Activated CD4-positive, alpha-beta T cell treated with anti-CD3 and anti-CD28 coated beads, Interleukin-2, amount 50 U/mL, for 16 hours (primary cell): Measurements from ENCODE around the gene COX20.
"Not testable (repeated sequence)": the region's sequence is repeated elsewhere in the genome, so short reads cannot be mapped to it uniquely, and the experiment has no call there.

Experiments
- DNase-seq: peaks from one replicate; pipeline ENCODE4 v3.0.0-alpha.2; 2020

Gene COX20

GRCh38 chr1:244835276-244836134 is at the start of gene COX20:
COX20 (plus strand) TSS chr1:244835658; CDS start chr1:244835715, 57 bp downstream.
- DNase-seq = peak; percentile 91

- DNase-seq = no peak
Measured at GRCh38 chr1:244788493-244789275, 46.8 kb upstream of the COX20 start.

- DNase-seq = no peak
Measured at GRCh38 chr1:244789276-244789580, 46.2 kb upstream of the COX20 start.

- DNase-seq = no peak
Measured at GRCh38 chr1:244789731-244790130, 45.7 kb upstream of the COX20 start.

- DNase-seq = no peak
Measured at GRCh38 chr1:244791061-244791460, 44.4 kb upstream of the COX20 start.

- DNase-seq = no peak
Measured at GRCh38 chr1:244792188-244792850, 43.1 kb upstream of the COX20 start.

- no peak for DNase-seq
Measured at GRCh38 chr1:244794071-244794470, 41.4 kb upstream of the COX20 start.

GRCh38 chr1:244794516-244794915 is 40.9 kb upstream of the COX20 start:
- DNase-seq = not testable (repeated sequence)

- peak; percentile 52 for DNase-seq
Measured at GRCh38 chr1:244796719-244797406, 38.6 kb upstream of the COX20 start.

- DNase-seq = no peak
Measured at GRCh38 chr1:244800821-244801220, 34.6 kb upstream of the COX20 start.

- peak; percentile 41 for DNase-seq
Measured at GRCh38 chr1:244801246-244801645, 34.2 kb upstream of the COX20 start.

- DNase-seq = no peak
Measured at GRCh38 chr1:244802041-244802440, 33.4 kb upstream of the COX20 start.

GRCh38 chr1:244802556-244803239 is 32.8 kb upstream of the COX20 start:
- DNase-seq = no peak

- DNase-seq = no peak
Measured at GRCh38 chr1:244804841-244805240, 30.6 kb upstream of the COX20 start.

- no peak for DNase-seq
Measured at GRCh38 chr1:244807138-244807537, 28.3 kb upstream of the COX20 start.

GRCh38 chr1:244810221-244810620 is 25.2 kb upstream of the COX20 start:
- no peak for DNase-seq

GRCh38 chr1:244813327-244813726 is 22.1 kb upstream of the COX20 start:
- no peak for DNase-seq

GRCh38 chr1:244815600-244816099 is 19.8 kb upstream of the COX20 start:
- DNase-seq = no peak

- no peak for DNase-seq
Measured at GRCh38 chr1:244817415-244817894, 18.0 kb upstream of the COX20 start.

- no peak for DNase-seq
Measured at GRCh38 chr1:244820131-244820530, 15.3 kb upstream of the COX20 start.

GRCh38 chr1:244821134-244821533 is 14.3 kb upstream of the COX20 start:
- no peak for DNase-seq

GRCh38 chr1:244822878-244823277 is 12.6 kb upstream of the COX20 start:
- no peak for DNase-seq
